ENCODE data around the gene ANKRD11.
"Not testable (repeated sequence)": the region's sequence is repeated elsewhere in the genome, so short reads cannot be mapped to it uniquely, and the experiment has no call there.

Gene ANKRD11

GRCh38 chr16:89280546-89281188 lies 209.7 kb downstream of the ANKRD11 start:
- no peak for DNase-seq (ENCODE audit: low spot score)

GRCh38 chr16:89279666-89280481 lies 210.5 kb downstream of the ANKRD11 start:
- no peak for DNase-seq (ENCODE audit: low spot score)

- no peak for DNase-seq (ENCODE audit: low spot score)
Measured at GRCh38 chr16:89278441-89279240, 211.7 kb downstream of the ANKRD11 start.

- no peak for DNase-seq (ENCODE audit: low spot score)
Measured at GRCh38 chr16:89277641-89278341, 212.6 kb downstream of the ANKRD11 start.

GRCh38 chr16:89277049-89277448 lies 213.3 kb downstream of the ANKRD11 start:
- DNase-seq (ENCODE audit: low spot score) = no peak

GRCh38 chr16:89275837-89276720 lies 214.3 kb downstream of the ANKRD11 start:
- DNase-seq (ENCODE audit: low spot score) = no peak

- DNase-seq (ENCODE audit: low spot score) = no peak
Measured at GRCh38 chr16:89275284-89275584, 215.1 kb downstream of the ANKRD11 start.

GRCh38 chr16:89274561-89275283 lies 215.6 kb downstream of the ANKRD11 start:
- no peak for DNase-seq (ENCODE audit: low spot score)

GRCh38 chr16:89273741-89274472 lies 216.5 kb downstream of the ANKRD11 start:
- no peak for DNase-seq (ENCODE audit: low spot score)

- no peak for DNase-seq (ENCODE audit: low spot score)
Measured at GRCh38 chr16:89272631-89273030, 217.7 kb downstream of the ANKRD11 start.

- DNase-seq (ENCODE audit: low spot score) = no peak
Measured at GRCh38 chr16:89270666-89271345, 219.6 kb downstream of the ANKRD11 start.

- DNase-seq (ENCODE audit: low spot score) = no peak
Measured at GRCh38 chr16:89269805-89270665, 220.3 kb downstream of the ANKRD11 start.

GRCh38 chr16:89268987-89269735 lies 221.2 kb downstream of the ANKRD11 start:
- no peak for DNase-seq (ENCODE audit: low spot score)

GRCh38 chr16:89268585-89268984 lies 221.8 kb downstream of the ANKRD11 start:
- no peak for DNase-seq (ENCODE audit: low spot score)

GRCh38 chr16:89267746-89268145 lies 222.6 kb downstream of the ANKRD11 start:
- not testable (repeated sequence) for DNase-seq (ENCODE audit: low spot score)

- DNase-seq (ENCODE audit: low spot score) = no peak
Measured at GRCh38 chr16:89266521-89267134, 223.7 kb downstream of the ANKRD11 start.

- DNase-seq (ENCODE audit: low spot score) = no peak
Measured at GRCh38 chr16:89265647-89266046, 224.7 kb downstream of the ANKRD11 start.
